ENCODE data around the gene CDK5RAP2. TPM values are rescaled to one million over a fixed set of nuclear protein-coding genes. Genes with fewer than 3 reads are reported as not detected.
A peak's percentile ranks its signal among the peaks of the same experiment; 100 is the strongest.

The CDK5RAP2 gene
- total RNA-seq, 2 donors from 2014 or later = 31.9 to 45.8 TPM

- no peak for TF ChIP-seq CTCF (IDR thresholded peaks at IDR 0.05)
- H3K36me3 ChIP-seq = no peaks in the 10 kb centered on the region
- H3K9me3 ChIP-seq = no peaks in the 10 kb centered on the region
- no peak for DNase-seq
- H3K4me1 ChIP-seq = no peaks in the 10 kb centered on the region
- intact Hi-C loops (cut with DNase I) = loop anchor here (10.0 kb wide), 1 partner anchor 130 kb away; no protein-coding TSS in a partner anchor
- H3K4me3 ChIP-seq = no peak overlapping the region
- H3K27ac ChIP-seq = no peak overlapping the region
- no peaks in the 10 kb centered on the region for H3K27me3 ChIP-seq
- no peak overlapping the region for H3K9ac ChIP-seq (ENCODE audit: low read depth in 2 of 2, low read length in 2 of 2)
Observed at GRCh38 chr9:120625222-120625621, 45.3 kb upstream of the CDK5RAP2 start.

- H3K9me3 ChIP-seq = no peaks in the 10 kb centered on the region
- no peak for DNase-seq
- intact Hi-C loops (cut with DNase I) = loop anchor here (10.0 kb wide), 1 partner anchor 132 kb away; no protein-coding TSS in a partner anchor
- no peaks in the 10 kb centered on the region for H3K36me3 ChIP-seq
- no peak for TF ChIP-seq CTCF (IDR thresholded peaks at IDR 0.05)
- no peak overlapping the region for H3K27ac ChIP-seq
- H3K27me3 ChIP-seq = no peaks in the 10 kb centered on the region
- H3K4me3 ChIP-seq = no peak overlapping the region
- H3K9ac ChIP-seq (ENCODE audit: low read depth in 2 of 2, low read length in 2 of 2) = no peak overlapping the region
- H3K4me1 ChIP-seq = no peaks in the 10 kb centered on the region
Observed at GRCh38 chr9:120622790-120623189, 42.8 kb upstream of the CDK5RAP2 start.

GRCh38 chr9:120621941-120622340 lies 42.0 kb upstream of the CDK5RAP2 start:
- Histone ChIP-seq H3K27me3 (no peaks in the 10 kb centered on the region), H3K36me3 (no peaks in the 10 kb centered on the region), H3K4me1 (no peaks in the 10 kb centered on the region), H3K27ac (no peak overlapping the region), H3K9me3 (no peaks in the 10 kb centered on the region), H3K9ac (ENCODE audit: low read depth in 2 of 2, low read length in 2 of 2) (no peak overlapping the region), H3K4me3 (no peak overlapping the region)
- no peak for TF ChIP-seq CTCF (IDR thresholded peaks at IDR 0.05)
- no peak for DNase-seq
- intact Hi-C loops (cut with DNase I) = loop anchor here (10.0 kb wide), 1 partner anchor 133 kb away; no protein-coding TSS in a partner anchor

GRCh38 chr9:120619751-120620655 lies 40.0 kb upstream of the CDK5RAP2 start:
- H3K4me3 ChIP-seq = no peak overlapping the region
- no peaks in the 10 kb centered on the region for H3K36me3 ChIP-seq
- no peaks in the 10 kb centered on the region for H3K27me3 ChIP-seq
- H3K4me1 ChIP-seq = no peaks in the 10 kb centered on the region
- intact Hi-C loops (cut with DNase I) = loop anchor here (10.0 kb wide), 1 partner anchor 135 kb away; no protein-coding TSS in a partner anchor
- no peak overlapping the region for H3K27ac ChIP-seq
- no peak overlapping the region for H3K9ac ChIP-seq (ENCODE audit: low read depth in 2 of 2, low read length in 2 of 2)
- H3K9me3 ChIP-seq = no peaks in the 10 kb centered on the region
- TF ChIP-seq CTCF (IDR thresholded peaks at IDR 0.05) = peak; percentile 78
- peak; percentile 50 for DNase-seq

GRCh38 chr9:120616966-120617935 lies 37.3 kb upstream of the CDK5RAP2 start:
- intact Hi-C loops (cut with DNase I) = no loop called here

More at GRCh38 chr9:120616966-120617935, 37.3 kb upstream of the CDK5RAP2 start:
- H3K27me3 ChIP-seq = no peaks in the 10 kb centered on the region
- H3K4me3 ChIP-seq = no peak overlapping the region
- H3K9me3 ChIP-seq = no peaks in the 10 kb centered on the region
- H3K36me3 ChIP-seq = no peaks in the 10 kb centered on the region
- no peak for TF ChIP-seq CTCF (IDR thresholded peaks at IDR 0.05)
- no peak for DNase-seq
- no peak overlapping the region for H3K27ac ChIP-seq
- no peak overlapping the region for H3K9ac ChIP-seq (ENCODE audit: low read depth in 2 of 2, low read length in 2 of 2)
- no peaks in the 10 kb centered on the region for H3K4me1 ChIP-seq
